Effector memory CD4-positive, alpha-beta T cell (primary cell): ENCODE data around the gene SCN9A.

Source experiments
- DNase-seq, 3 donors: peaks; one replicate each; pipeline ENCODE4 v3.0.0-alpha.2; 2020
- H3K27ac ChIP-seq: 2 replicates; pipeline ENCODE4 v1.7.0; 2013; ENCODE audit warnings: mild to moderate bottlenecking, low read length, moderate library complexity; ENCODE audit not compliant: insufficient read depth, poor library complexity, severe bottlenecking
- H3K27me3 ChIP-seq: replicated peaks from 2 replicates; pipeline ENCODE4 v1.7.0; 2013; ENCODE audit warnings: mild to moderate bottlenecking, low read length; ENCODE audit not compliant: insufficient read depth, control insufficient read depth, poor library complexity, severe bottlenecking
- H3K36me3 ChIP-seq: 2 replicates; pipeline ENCODE4 v1.7.0; 2013; ENCODE audit warnings: mild to moderate bottlenecking, low read length, moderate library complexity; ENCODE audit not compliant: control insufficient read depth, insufficient read depth
- H3K4me1 ChIP-seq: 2 replicates; pipeline ENCODE4 v1.7.0; 2013; ENCODE audit warnings: low read length, mild to moderate bottlenecking; ENCODE audit not compliant: control insufficient read depth, insufficient read depth, poor library complexity, severe bottlenecking
- H3K4me3 ChIP-seq: 2 replicates; pipeline ENCODE4 v1.7.0; 2013; ENCODE audit warnings: low read length, low read depth, mild to moderate bottlenecking; ENCODE audit not compliant: insufficient read depth, poor library complexity, severe bottlenecking
- H3K9me3 ChIP-seq: 2 replicates; pipeline ENCODE4 v1.7.0; 2013; ENCODE audit warnings: mild to moderate bottlenecking, low read length, moderate library complexity; ENCODE audit not compliant: control insufficient read depth

The SCN9A gene

DNA sequence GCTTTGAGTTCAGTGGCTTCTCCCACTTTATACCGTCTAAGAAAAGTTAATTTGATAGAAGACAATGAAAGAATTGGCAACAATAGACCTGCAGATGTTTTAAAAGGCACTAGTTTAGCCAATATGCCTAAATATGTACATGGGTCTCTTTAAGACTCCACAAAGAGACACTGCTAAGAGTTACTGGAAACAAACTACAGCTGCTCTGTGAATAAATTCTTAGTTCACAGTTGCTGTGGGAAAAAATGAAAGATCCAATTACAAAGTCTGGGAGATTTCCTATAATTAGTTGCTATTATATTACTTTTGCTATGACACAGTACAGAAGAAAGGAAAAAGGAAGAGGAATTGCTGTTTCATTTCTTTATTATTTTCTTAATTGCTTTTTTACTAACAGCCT is 34.3 kb downstream of the SCN9A start:
- Histone ChIP-seq H3K9me3 (no peaks in the 10 kb centered on the region), H3K36me3 (no peaks in the 10 kb centered on the region), H3K27ac (no peak overlapping the region), H3K4me1 (no peaks in the 10 kb centered on the region), H3K27me3 (no peaks in the 10 kb centered on the region), H3K4me3 (no peak overlapping the region)
- no peak for DNase-seq

GRCh38 chr2:166338831-166339339 is 36.9 kb downstream of the SCN9A start:
- Histone ChIP-seq H3K4me1 (no peaks in the 10 kb centered on the region), H3K27me3 (no peaks in the 10 kb centered on the region), H3K27ac (no peak overlapping the region), H3K9me3 (no peaks in the 10 kb centered on the region), H3K36me3 (no peaks in the 10 kb centered on the region), H3K4me3 (no peak overlapping the region)
- DNase-seq: no peak

GRCh38 chr2:166337932-166338331 is 37.8 kb downstream of the SCN9A start:
- no peaks in the 10 kb centered on the region for H3K27me3 ChIP-seq
- H3K27ac ChIP-seq: no peak overlapping the region
- H3K4me3 ChIP-seq: no peak overlapping the region
- H3K9me3 ChIP-seq: no peaks in the 10 kb centered on the region
- no peaks in the 10 kb centered on the region for H3K4me1 ChIP-seq
- H3K36me3 ChIP-seq: no peaks in the 10 kb centered on the region
- no peak for DNase-seq

DNA sequence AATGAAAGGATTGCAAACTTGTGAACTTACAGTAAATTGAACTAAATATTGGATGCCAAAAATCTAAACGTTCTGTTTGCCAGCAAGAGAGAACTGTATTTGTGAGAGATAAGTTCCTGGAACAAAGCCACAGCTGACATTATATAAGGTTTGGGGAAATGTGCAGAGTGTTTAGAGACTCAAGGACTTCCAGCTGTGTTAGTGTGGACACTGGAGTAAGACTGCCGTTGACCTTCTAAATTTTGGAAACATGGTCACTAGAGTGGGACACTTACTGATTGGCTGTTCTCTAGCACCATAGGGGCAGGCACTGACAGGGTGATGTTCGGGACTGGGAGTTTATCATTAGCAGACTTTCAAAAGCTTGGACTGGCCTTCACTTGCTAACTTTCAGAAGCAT is 40.5 kb downstream of the SCN9A start:
- Histone ChIP-seq H3K4me3 (no peak overlapping the region), H3K4me1 (no peaks in the 10 kb centered on the region), H3K27me3 (no peaks in the 10 kb centered on the region), H3K27ac (no peak overlapping the region), H3K9me3 (no peaks in the 10 kb centered on the region), H3K36me3 (no peaks in the 10 kb centered on the region)
- no peak for DNase-seq

DNA sequence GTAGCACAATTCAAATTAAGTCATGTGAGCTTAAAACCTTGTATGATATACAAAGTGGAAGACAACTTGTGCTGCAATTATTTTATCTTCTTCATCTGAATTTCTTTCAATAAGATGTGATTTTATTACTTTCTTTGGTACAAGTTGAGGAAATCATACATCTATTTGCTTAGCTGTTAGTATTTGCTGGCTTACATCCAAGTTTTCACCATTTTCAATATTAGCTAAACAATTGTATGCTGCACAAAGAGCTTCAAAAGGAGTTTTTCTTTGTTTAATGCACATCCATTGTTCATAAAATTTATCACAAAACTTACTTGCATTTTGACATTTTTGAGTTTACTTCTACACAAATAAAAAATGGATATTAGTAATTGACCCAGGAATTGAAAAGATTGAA is 40.9 kb downstream of the SCN9A start:
- no peak for DNase-seq
- no peak overlapping the region for H3K4me3 ChIP-seq
- H3K9me3 ChIP-seq: no peaks in the 10 kb centered on the region
- H3K4me1 ChIP-seq: no peaks in the 10 kb centered on the region
- no peak overlapping the region for H3K27ac ChIP-seq
- H3K27me3 ChIP-seq: no peaks in the 10 kb centered on the region
- H3K36me3 ChIP-seq: no peaks in the 10 kb centered on the region

- Histone ChIP-seq H3K4me1 (no peaks in the 10 kb centered on the region), H3K4me3 (no peak overlapping the region), H3K27ac (no peak overlapping the region), H3K36me3 (no peaks in the 10 kb centered on the region), H3K9me3 (no peaks in the 10 kb centered on the region), H3K27me3 (no peaks in the 10 kb centered on the region)
- no peak for DNase-seq
Observed at GRCh38 chr2:166333801-166334200, 41.9 kb downstream of the SCN9A start.

DNA sequence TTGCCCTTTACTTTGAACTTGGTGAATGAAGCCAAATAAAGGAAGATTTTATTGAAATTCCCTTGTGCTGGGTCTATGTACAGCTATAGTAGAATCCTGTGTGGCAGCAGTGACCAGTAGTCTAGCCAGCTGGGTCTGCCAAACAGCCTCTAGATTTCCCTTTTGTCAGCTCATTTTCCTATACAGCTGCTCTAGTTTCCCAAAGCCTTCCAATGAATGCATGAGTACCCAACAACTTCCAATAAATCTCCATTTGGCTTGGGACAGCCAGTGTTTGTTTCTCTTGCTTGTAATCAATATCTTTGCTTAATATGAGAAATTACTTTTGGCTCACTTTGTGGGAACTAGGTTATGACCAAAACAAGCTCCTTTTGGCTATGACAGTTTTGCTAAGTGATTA is 43.6 kb downstream of the SCN9A start:
- Histone ChIP-seq H3K9me3 (no peaks in the 10 kb centered on the region), H3K36me3 (no peaks in the 10 kb centered on the region), H3K27ac (no peak overlapping the region), H3K4me1 (no peaks in the 10 kb centered on the region), H3K27me3 (no peaks in the 10 kb centered on the region), H3K4me3 (no peak overlapping the region)
- DNase-seq: no peak

- no peak for DNase-seq
- Histone ChIP-seq H3K27me3 (no peaks in the 10 kb centered on the region), H3K36me3 (no peaks in the 10 kb centered on the region), H3K9me3 (no peaks in the 10 kb centered on the region), H3K4me3 (no peak overlapping the region), H3K4me1 (no peaks in the 10 kb centered on the region), H3K27ac (no peak overlapping the region)
Observed at GRCh38 chr2:166331468-166331867, 44.3 kb downstream of the SCN9A start.

DNA sequence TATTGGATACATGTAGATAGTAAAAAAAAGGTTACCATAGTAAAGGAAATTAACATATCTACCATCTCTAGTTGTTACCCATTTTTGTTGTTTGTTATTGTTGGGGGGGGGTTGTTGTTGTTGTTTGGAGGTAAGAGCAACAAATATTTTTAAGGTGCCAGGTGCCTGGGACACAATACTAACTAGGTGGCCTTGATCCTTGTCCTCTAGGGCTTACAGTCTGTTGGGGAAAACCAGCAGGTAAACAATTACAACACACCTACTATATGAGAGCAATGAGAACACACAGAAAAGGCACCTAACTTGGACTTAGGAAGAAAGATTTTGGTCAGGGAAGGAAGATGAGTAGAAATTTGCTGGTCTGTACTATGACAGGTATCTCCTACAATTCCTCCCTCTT is 46.3 kb downstream of the SCN9A start:
- H3K27me3 ChIP-seq: no peaks in the 10 kb centered on the region
- H3K4me1 ChIP-seq: no peaks in the 10 kb centered on the region
- no peak for DNase-seq
- no peaks in the 10 kb centered on the region for H3K36me3 ChIP-seq
- H3K4me3 ChIP-seq: no peak overlapping the region
- no peaks in the 10 kb centered on the region for H3K9me3 ChIP-seq
- no peak overlapping the region for H3K27ac ChIP-seq

DNA sequence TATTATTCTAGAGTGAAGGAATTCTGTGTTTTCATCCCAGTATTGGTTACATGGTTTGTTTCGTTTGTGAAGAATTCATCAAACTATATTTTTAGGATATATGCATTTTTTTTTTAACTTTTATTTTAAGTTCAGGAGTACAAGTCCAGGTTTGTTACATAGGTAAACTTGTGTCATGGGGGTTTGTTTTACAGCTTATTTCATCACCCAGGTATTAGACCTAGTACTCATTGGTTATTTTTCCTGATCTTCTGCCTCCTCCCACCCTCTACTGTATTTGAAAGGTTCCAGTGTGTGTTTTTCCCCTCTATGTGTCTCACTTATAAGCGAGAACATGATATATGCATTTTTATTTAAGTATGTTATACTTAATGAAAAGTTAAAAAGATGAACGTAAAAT is 47.6 kb downstream of the SCN9A start:
- no peaks in the 10 kb centered on the region for H3K4me1 ChIP-seq
- no peaks in the 10 kb centered on the region for H3K27me3 ChIP-seq
- no peaks in the 10 kb centered on the region for H3K36me3 ChIP-seq
- H3K4me3 ChIP-seq: no peak overlapping the region
- no peaks in the 10 kb centered on the region for H3K9me3 ChIP-seq
- no peak for DNase-seq
- H3K27ac ChIP-seq: no peak overlapping the region

DNA sequence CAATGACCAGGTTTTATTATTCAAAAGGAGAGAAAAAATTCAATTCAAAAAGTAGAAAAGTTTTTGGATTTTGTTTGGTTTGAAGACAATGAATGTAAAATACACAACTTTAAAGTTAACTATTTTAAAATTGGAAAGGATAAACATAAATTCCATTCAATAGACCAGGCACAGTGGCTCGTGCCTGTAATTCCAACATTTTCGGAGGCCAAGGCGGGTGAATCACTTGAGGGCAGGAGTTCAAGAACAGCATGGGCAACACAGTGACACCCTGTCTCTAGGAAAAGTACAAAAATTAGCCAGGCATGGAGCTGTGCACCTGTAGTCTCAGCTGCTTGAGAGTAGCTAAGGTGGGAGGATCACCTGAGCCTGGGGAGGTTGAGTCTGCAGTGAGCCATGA is 54.7 kb downstream of the SCN9A start:
- Histone ChIP-seq H3K9me3 (no peaks in the 10 kb centered on the region), H3K4me1 (no peaks in the 10 kb centered on the region), H3K4me3 (no peak overlapping the region), H3K27me3 (no peaks in the 10 kb centered on the region), H3K27ac (no peak overlapping the region), H3K36me3 (no peaks in the 10 kb centered on the region)
- DNase-seq: no peak
